Tibial nerve (tissue), 4 donors: ENCODE data around the gene SYPL1. TPM values are rescaled to one million over a fixed set of nuclear protein-coding genes. Genes with fewer than 3 reads are reported as not detected.
A peak's percentile ranks its signal among the peaks of the same experiment; 100 is the strongest.

ENCODE experiments used
- DNase-seq, 2 donors: peaks; one replicate each; pipeline ENCODE4 v3.0.0-alpha.2; 2019; ENCODE audit warnings: low spot score in 2 of 2
- H3K27ac ChIP-seq, 4 donors: fragments of 200-600 bp; sonication (generic) in 3 of 4; one replicate each; pipeline ENCODE4 v1.5.1; 2017 to 2019; ENCODE audit warnings: mild to moderate bottlenecking in 1 of 4
- H3K27me3 ChIP-seq, 2 donors: fragments of 200-600 bp; sonication (generic) in 1 of 2; one replicate each; pipeline versions ENCODE4 v1.5.1 to v1.6.0; 2017 to 2019
- H3K36me3 ChIP-seq, 3 donors: fragments of 200-600 bp; sonication (generic); one replicate each; pipeline ENCODE4 v1.5.1; 2018 to 2019
- H3K4me1 ChIP-seq, 4 donors: fragments of 200-600 bp; sonication (generic) in 3 of 4; one replicate each; pipeline ENCODE4 v1.5.1; 2017 to 2019
- H3K4me3 ChIP-seq, 4 donors: fragments of 200-600 bp; sonication (generic) in 3 of 4; one replicate each; pipeline ENCODE4 v1.5.1; 2017 to 2019; ENCODE audit warnings: mild to moderate bottlenecking in 1 of 4, moderate library complexity in 1 of 4
- H3K9me3 ChIP-seq, 4 donors: fragments of 200-600 bp; sonication (generic) in 3 of 4; one replicate each; pipeline ENCODE4 v1.5.1; 2017 to 2019
- EP300 ChIP-seq, 2 donors: sonication (generic); formaldehyde crosslinking; IDR thresholded peaks; one replicate each; pipeline ENCODE4 v1.6.1; 2017; ENCODE audit warnings: antibody characterized with exemption in 2 of 2, mild to moderate bottlenecking in 1 of 2
- POLR2A ChIP-seq, 2 donors: fragments of 450-650 bp; IDR thresholded peaks; one replicate each; pipeline ENCODE4 v1.6.1; 2017; ENCODE audit warnings: antibody characterized with exemption in 2 of 2, mild to moderate bottlenecking in 2 of 2, moderate library complexity in 2 of 2
- WGBS, 2 donors: methylation state at CpG; one replicate each; pipeline ENCODE4 v1.1.5; 2018; 5-methylcytosine and 5-hydroxymethylcytosine counted together
- total RNA-seq, 4 donors: library from RNA; depleted of rRNA; stranded (reverse); fragments of >200 nt; gene quantifications; one replicate each; pipeline ENCODE4 v1.1.0, GENCODE V29; 2016
- TF ChIP-seq, protein P1 (sequence below), 5 experiments: fragments of 200-600 bp in 3 of 5; fragments of 450-650 bp in 2 of 5; sonication (generic) in 3 of 5; IDR thresholded peaks; one replicate each; pipeline ENCODE4 v1.5.1; 2016 to 2019; ENCODE audit warnings: antibody characterized with exemption in 5 of 5, mild to moderate bottlenecking in 3 of 5, moderate library complexity in 2 of 5

The SYPL1 gene
- total RNA-seq, 4 donors from 2014 or later, result 69.6 to 79.5 (median 71.5) TPM

DNA sequence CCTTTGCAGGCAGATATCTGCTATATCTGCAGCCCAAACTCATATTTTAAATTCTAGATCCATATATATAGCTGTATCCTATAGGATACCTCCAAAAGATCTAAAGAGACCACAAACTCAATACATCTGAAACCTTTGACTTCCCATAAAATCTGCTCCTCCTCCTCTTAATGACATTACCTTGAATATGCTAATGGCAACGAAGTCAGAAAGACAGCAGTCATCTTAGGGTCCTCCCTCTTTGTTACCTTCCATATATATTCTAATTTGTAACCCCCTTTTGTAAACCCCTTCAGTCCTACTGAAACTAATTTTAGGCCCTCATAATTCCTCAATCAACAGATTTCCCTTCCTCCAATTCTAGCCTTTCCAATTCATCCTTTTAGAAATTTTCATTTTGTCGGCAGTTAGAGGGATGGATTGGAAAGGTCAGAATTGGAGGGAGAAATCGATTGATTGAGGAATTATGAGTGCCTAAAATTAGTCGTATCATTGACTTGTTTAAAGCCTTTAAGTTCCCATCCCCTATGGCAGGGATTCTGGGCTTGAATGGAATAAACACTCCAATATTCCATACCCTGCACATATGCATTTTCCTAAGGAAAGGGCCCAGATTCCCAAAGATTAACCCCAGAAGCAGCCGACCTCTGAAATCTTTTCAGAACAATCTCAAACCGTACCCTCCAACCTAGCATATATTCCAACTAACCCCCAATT is 2.4 kb downstream of the SYPL1 start:
- H3K27ac ChIP-seq, result peak overlapping the region in 1 of 4 donors; percentile 100
- peaks cover 0 to 59% (median 27%) of the 10 kb centered on the region in 4 donors for H3K4me1 ChIP-seq
- peak overlapping the region in 1 of 4 donors; percentile 76 for H3K4me3 ChIP-seq
- H3K9me3 ChIP-seq, result no peaks in the 10 kb centered on the region
- no peaks in the 10 kb centered on the region for H3K36me3 ChIP-seq
- TF ChIP-seq, protein P1, sequence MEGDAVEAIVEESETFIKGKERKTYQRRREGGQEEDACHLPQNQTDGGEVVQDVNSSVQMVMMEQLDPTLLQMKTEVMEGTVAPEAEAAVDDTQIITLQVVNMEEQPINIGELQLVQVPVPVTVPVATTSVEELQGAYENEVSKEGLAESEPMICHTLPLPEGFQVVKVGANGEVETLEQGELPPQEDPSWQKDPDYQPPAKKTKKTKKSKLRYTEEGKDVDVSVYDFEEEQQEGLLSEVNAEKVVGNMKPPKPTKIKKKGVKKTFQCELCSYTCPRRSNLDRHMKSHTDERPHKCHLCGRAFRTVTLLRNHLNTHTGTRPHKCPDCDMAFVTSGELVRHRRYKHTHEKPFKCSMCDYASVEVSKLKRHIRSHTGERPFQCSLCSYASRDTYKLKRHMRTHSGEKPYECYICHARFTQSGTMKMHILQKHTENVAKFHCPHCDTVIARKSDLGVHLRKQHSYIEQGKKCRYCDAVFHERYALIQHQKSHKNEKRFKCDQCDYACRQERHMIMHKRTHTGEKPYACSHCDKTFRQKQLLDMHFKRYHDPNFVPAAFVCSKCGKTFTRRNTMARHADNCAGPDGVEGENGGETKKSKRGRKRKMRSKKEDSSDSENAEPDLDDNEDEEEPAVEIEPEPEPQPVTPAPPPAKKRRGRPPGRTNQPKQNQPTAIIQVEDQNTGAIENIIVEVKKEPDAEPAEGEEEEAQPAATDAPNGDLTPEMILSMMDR (IDR thresholded peaks at IDR 0.05), result no peak
- TF ChIP-seq EP300 (IDR thresholded peaks at IDR 0.05) (no peak), POLR2A (IDR thresholded peaks at IDR 0.05) (no peak)
- DNase-seq, result no peak
- 86 to 88% methylated on average over 6 of the region's 6 CpGs for WGBS, 2 donors
- H3K27me3 ChIP-seq, result no peaks in the 10 kb centered on the region

- TF ChIP-seq POLR2A (IDR thresholded peaks at IDR 0.05) (no peak), EP300 (IDR thresholded peaks at IDR 0.05) (no peak)
- DNase-seq, result no peak
- H3K27ac ChIP-seq, result peak overlapping the region in 1 of 4 donors; percentile 7
- H3K4me3 ChIP-seq, result no peak overlapping the region
- peaks cover 0 to 63% (median 28%) of the 10 kb centered on the region in 4 donors for H3K4me1 ChIP-seq
- H3K27me3 ChIP-seq, result no peaks in the 10 kb centered on the region
- H3K36me3 ChIP-seq, result no peaks in the 10 kb centered on the region
- no peaks in the 10 kb centered on the region for H3K9me3 ChIP-seq
- WGBS, 2 donors, result 74 to 81% methylated on average over 1 of the region's 1 CpG
Observed at GRCh38 chr7:106108991-106109390, 3.1 kb downstream of the SYPL1 start.

- Histone ChIP-seq H3K4me1 (peaks cover 0 to 66% (median 26%) of the 10 kb centered on the region in 4 donors), H3K9me3 (no peaks in the 10 kb centered on the region), H3K27me3 (no peaks in the 10 kb centered on the region), H3K4me3 (no peak overlapping the region), H3K36me3 (no peaks in the 10 kb centered on the region), H3K27ac (no peak overlapping the region)
- no peak for DNase-seq
- 83 to 89% methylated on average over 2 of the region's 2 CpGs for WGBS, 2 donors
- TF ChIP-seq, protein P1 (IDR thresholded peaks at IDR 0.05), result no peak
- TF ChIP-seq EP300 (IDR thresholded peaks at IDR 0.05) (no peak), POLR2A (IDR thresholded peaks at IDR 0.05) (no peak)
Observed at GRCh38 chr7:106104721-106105260, 7.3 kb downstream of the SYPL1 start.

GRCh38 chr7:106102387-106102966 is 9.6 kb downstream of the SYPL1 start:
- Histone ChIP-seq H3K36me3 (peaks cover 0 to 2% (median 0%) of the 10 kb centered on the region in 3 donors), H3K4me1 (peaks cover 0 to 50% (median 14%) of the 10 kb centered on the region in 4 donors), H3K27me3 (no peaks in the 10 kb centered on the region), H3K4me3 (no peak overlapping the region), H3K9me3 (no peaks in the 10 kb centered on the region), H3K27ac (no peak overlapping the region)
- no peak for DNase-seq
- no peak for TF ChIP-seq POLR2A (IDR thresholded peaks at IDR 0.05)
- TF ChIP-seq, protein P1 (IDR thresholded peaks at IDR 0.05), result no peak
- 93 to 94% methylated on average over 6 of the region's 6 CpGs for whole genome bisulfite sequencing, 2 donors

- Histone ChIP-seq H3K4me1 (peaks cover 0 to 43% (median 12%) of the 10 kb centered on the region in 4 donors), H3K4me3 (no peak overlapping the region), H3K27ac (no peak overlapping the region), H3K36me3 (peaks cover 0 to 7% (median 0%) of the 10 kb centered on the region in 3 donors), H3K27me3 (no peaks in the 10 kb centered on the region), H3K9me3 (no peaks in the 10 kb centered on the region)
- TF ChIP-seq, protein P1 (IDR thresholded peaks at IDR 0.05), result no peak
- TF ChIP-seq POLR2A (IDR thresholded peaks at IDR 0.05) (no peak), EP300 (IDR thresholded peaks at IDR 0.05) (no peak)
- WGBS, 2 donors, result 77 to 79% methylated on average over 3 of the region's 3 CpGs
- DNase-seq, result no peak
Observed at GRCh38 chr7:106101726-106102125, 10.4 kb downstream of the SYPL1 start.
